HEK293T (cell line): ENCODE measurements around the gene PEX11B.
"Not testable (repeated sequence)": the region's sequence is repeated elsewhere in the genome, so short reads cannot be mapped to it uniquely, and the experiment has no call there.

Source experiments
- BHLHE40 ChIP-seq: fragments of 450-650 bp; IDR thresholded peaks from 2 replicates; pipeline ENCODE4 v1.6.1; 2016; ENCODE audit warnings: mild to moderate bottlenecking, moderate library complexity, borderline replicate concordance
- CTBP1 ChIP-seq: fragments of 450-650 bp; IDR thresholded peaks from 2 replicates; pipeline ENCODE4 v1.6.1; 2016; ENCODE audit warnings: borderline replicate concordance
- NFRKB ChIP-seq: fragments of 450-650 bp; IDR thresholded peaks from 2 replicates; pipeline ENCODE4 v1.6.1; 2016; ENCODE audit warnings: mild to moderate bottlenecking, moderate library complexity
- SP1 ChIP-seq: fragments of 450-650 bp; IDR thresholded peaks from 2 replicates; pipeline ENCODE4 v1.6.1; 2017
- SUZ12 ChIP-seq: fragments of 450-650 bp; IDR thresholded peaks from 2 replicates; pipeline ENCODE4 v1.6.1; 2016; ENCODE audit warnings: mild to moderate bottlenecking

- TF ChIP-seq CTBP1, SP1, BHLHE40, SUZ12, NFRKB: not testable (repeated sequence)
Measured at GRCh38 chr1:145920297-145920696, 1.8 kb upstream of the PEX11B start.
